HCEC 1CT (cell line): ENCODE results near the gene METTL22.

Source experiments
- DNase-seq: peaks from one replicate; pipeline ENCODE4 v3.0.0-alpha.2; 2017

The METTL22 gene

DNA sequence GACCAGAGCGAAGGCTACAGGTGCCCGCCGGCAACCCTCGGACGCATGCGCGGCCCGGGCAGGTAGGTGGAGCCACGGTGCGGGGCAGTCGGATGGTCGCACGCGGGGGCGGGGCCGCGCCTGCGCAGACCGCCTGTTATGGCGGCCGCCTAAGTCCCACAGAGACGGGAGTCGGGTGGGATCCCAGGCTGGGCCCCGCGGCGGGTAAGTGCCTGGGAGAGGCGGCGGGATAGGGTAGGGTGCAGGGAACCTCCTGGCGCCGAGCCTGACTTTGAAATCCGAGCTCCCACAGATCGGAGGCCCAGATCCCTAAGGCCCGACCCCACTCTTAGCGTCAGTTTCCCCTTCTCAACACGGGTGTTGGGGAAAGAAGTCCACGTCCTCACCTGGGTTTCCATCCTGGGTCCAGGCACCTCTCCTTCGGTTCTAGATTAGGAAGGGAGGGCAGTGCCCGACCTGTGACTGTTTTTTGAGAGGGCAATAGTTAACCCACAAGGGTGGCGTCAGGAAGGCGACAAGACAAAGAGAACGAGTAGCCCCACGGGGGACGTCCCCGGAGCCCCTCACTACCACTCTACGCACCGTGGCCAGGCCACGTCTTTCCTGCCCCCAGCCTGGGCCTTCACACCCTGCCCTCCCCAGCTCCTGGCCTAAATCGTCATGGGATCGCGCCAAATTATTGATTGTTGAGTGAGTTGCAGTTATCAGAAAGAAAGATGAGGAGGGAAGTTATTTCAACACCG lies at the start of gene METTL22:
METTL22 (plus strand) TSS at position 127 of the 743 bp plus-strand sequence. CDS start 3,968 bp downstream, outside the sequence.
- peak; percentile 78 for DNase-seq

DNA sequence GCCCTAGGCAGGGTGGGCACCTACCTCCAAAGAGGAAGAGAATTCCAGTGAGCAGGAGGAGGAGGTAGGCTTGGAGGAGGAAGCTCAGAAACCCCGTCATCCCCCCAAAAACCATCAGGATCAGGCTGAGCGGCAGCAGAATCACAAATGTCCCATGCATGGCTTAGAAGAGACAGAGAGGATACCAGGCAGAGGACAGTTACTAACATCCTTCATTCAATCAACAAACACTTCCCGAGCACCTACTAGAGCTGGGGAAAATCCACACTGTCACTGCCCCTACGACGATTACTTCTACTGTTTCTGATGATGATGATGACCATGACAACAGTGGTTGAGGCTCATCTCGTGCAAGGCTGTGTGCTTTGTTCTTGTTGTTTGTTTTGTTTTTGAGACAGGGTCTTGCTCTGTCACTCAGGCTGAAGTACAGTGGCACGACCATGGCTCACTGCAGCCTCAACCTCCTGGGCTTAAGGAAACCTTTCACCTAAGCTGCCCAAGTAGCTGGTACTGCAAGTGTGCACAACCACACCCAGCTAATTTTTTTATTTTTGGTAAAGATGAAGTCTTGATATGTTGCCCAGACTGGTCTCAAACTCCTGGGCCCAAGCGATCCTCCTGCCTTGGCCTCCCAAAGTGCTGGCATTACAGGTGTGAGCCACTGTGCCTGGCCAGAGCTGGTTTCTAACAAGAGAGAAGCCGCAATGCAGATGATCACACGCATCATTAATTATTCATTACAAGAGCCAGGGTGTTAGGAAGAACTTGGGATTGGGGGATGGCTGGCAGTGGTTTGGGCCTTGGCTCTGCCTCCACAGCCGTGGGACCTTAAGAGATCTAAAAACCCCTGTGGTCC lies 49.2 kb upstream of the METTL22 start:
- no peak for DNase-seq

- peak; percentile 68 for DNase-seq
These were observed 48.4 kb upstream of the METTL22 start for GRCh38 chr16:8572919-8573724.

DNA sequence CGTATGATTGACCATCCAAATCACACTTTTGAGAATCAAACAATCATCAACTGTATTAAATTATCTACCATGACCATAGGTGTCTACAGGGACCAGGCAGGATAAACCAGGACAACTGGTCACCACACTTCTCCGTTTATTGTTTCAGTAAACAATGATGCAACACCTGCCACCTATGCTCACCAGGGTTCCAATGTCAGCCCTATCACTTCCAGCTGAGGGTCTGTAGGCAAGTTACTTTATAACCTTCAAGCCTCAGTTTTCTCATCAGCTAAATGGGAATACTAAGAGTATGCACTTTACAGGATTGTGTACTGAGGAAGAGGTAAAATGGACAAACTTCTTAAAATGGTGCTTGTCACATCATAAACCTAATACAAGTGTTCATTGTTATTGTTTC lies 46.1 kb upstream of the METTL22 start:
- DNase-seq = no peak

DNA sequence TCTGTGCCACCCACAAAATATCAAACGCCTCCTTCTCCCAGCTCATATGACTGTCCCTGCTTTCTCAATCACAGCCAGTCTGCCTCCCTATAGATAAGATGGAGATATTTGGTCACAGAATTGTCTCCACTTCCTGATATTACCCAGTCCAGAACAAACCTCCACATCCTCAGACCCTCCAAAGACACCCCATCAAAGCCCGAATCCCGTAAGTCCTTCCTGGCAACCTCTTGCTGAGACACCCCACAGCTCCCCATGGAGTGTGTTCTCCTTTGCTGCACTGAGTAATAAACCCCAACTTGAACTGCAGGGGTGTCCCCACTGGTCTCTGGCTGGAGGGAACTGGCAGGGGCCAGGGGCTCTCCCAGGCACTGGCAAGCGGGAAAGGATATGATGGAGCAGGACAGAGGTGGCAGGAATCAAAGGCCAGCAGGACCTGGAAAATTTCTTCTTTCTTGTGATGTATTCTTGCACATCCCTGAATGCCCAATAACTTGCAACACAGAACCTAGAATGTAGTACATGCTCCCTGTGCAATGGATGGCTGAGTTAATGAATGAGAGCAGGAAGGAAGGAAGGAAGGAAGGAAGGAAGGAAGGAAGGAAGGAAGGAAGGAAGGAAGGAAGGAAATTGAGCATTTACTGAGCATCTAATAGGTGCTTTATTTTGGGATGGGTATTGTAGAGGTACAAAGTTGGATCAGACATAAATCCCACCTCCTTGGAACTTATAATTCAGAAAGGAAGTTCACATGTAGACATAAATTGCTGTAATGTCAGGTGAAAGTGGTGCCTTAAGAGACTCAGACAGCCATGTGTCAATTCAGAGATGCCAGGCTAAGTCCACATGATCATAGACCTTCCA lies 45.1 kb upstream of the METTL22 start:
- DNase-seq = no peak

GRCh38 chr16:8577678-8578304 lies 43.7 kb upstream of the METTL22 start:
- no peak for DNase-seq

- no peak for DNase-seq
These were observed 41.9 kb upstream of the METTL22 start for GRCh38 chr16:8579559-8579958.

GRCh38 chr16:8581831-8582580 lies 39.5 kb upstream of the METTL22 start:
- DNase-seq = peak; percentile 50

GRCh38 chr16:8583199-8583598 lies 38.3 kb upstream of the METTL22 start:
- DNase-seq = peak; percentile 71

DNA sequence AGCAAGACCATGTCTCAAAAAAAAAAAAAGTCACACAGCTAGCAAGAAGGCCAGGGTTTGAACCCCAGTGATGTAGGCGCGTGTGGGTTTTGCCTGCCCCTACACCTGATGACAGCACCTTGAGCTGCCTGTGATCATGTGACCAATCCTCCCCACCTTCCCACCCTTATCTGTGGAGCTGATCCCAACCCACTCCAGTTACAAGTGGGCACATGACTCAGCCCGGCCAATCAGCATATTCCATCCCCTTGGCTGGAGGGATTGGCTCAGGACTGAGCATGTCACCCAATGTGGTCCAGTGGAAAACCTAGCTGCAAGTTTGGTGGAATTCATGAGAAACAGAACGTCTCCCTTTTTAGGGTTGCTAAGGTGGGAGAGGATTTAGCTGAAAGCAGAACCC lies 37.8 kb upstream of the METTL22 start:
- DNase-seq = no peak

- DNase-seq = no peak
These were observed 36.5 kb upstream of the METTL22 start for GRCh38 chr16:8585041-8585440.

DNA sequence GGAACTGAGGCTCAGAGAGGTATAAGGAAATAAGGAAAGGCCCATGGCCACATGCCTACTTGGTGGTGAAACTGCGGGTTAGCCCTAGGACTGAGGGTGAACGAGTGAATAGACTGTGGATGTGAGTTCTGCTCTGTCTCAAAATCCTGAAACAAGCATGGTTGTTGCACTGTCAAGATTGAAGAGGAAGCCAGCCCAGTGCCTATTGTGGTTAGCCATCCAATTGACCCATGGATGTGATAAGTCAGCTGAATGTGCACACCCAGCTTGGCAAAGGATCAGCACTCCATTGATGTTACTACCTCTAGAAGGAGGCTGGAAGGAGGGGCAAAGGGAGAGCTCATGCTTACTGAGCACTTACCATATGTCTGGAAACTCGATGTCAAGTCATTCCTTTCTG lies 35.6 kb upstream of the METTL22 start:
- no peak for DNase-seq

GRCh38 chr16:8587065-8587464 lies 34.4 kb upstream of the METTL22 start:
- DNase-seq = no peak

- no peak for DNase-seq
These were observed 32.8 kb upstream of the METTL22 start for GRCh38 chr16:8588682-8589056.

GRCh38 chr16:8589057-8589899 lies 32.2 kb upstream of the METTL22 start:
- DNase-seq = no peak

GRCh38 chr16:8589900-8590688 lies 31.4 kb upstream of the METTL22 start, which contains the start of gene TMEM114:
Gene TMEM114 (minus strand): TSS chr16:8590511. CDS start chr16:8589838, 673 bp downstream.
- no peak for DNase-seq

DNA sequence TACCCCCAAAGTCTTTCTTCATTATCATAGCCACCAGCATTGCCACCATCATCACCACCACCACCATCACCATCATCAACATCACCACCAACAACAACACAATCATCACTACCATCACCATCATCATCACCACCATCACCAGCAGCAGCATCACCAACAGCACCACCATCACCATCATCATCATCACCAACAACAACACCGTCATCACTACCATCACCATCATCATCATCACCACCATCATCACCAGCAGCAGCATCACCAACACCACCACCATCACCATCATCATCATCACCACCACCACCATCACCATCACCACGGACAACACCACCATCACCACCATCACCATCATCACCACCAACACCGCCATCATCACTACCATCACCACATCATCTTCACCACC lies 30.7 kb upstream of the METTL22 start:
- DNase-seq = no peak

DNA sequence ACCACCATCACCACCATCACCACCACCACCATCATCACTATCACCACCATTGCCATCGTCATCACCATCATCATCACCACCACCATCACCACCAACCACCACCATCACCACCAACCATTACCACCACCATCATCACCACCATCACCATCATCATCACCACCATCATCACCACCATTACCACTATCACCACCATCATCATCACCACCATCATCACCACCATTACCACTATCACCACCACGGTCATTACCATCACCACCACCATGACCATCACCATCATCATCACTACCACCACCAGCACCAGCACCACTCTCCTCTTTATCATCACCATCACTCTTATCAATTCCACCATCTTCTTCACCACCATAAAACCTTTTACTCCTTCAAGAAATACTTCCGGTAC lies 30.0 kb upstream of the METTL22 start:
- DNase-seq = no peak

GRCh38 chr16:8594149-8594666 lies 27.3 kb upstream of the METTL22 start:
- no peak for DNase-seq
